ENCODE measurements around the gene MICALL1. TPM values are rescaled to one million over a fixed set of nuclear protein-coding genes. Genes with fewer than 3 reads are reported as not detected.

MICALL1 gene
- total and polyA plus RNA-seq, 2 donors, result 22.7 to 69.5 TPM

GRCh38 chr22:37982938-37983859 lies 77.1 kb downstream of the MICALL1 start:
- Histone ChIP-seq H3K4me1 (ENCODE audit: insufficient read depth) (no peaks in the 10 kb centered on the region), H3K4me3 (ENCODE audit: low read depth, low read length) (no peak overlapping the region), H3K36me3 (ENCODE audit: insufficient read depth) (no peaks in the 10 kb centered on the region), H3K27ac (ENCODE audit: low read depth) (no peak overlapping the region)
- no peak for DNase-seq (ENCODE audit: extremely low spot score)
- WGBS, result 50% methylated on average over 84 of the region's 84 CpGs

- DNase-seq (ENCODE audit: extremely low spot score), result no peak
These were observed 78.0 kb downstream of the MICALL1 start, which contains the start of gene SOX10 for GRCh38 chr22:37983860-37984791. SOX10 (minus strand) TSS chr22:37984555; CDS start chr22:37983784, 771 bp downstream.

GRCh38 chr22:37985050-37985585 lies 79.0 kb downstream of the MICALL1 start:
- no peak overlapping the region for H3K27ac ChIP-seq (ENCODE audit: low read depth)
- no peaks in the 10 kb centered on the region for H3K4me1 ChIP-seq (ENCODE audit: insufficient read depth)
- WGBS, result 84% methylated on average over 9 of the region's 9 CpGs
- no peak overlapping the region for H3K4me3 ChIP-seq (ENCODE audit: low read depth, low read length)
- no peaks in the 10 kb centered on the region for H3K36me3 ChIP-seq (ENCODE audit: insufficient read depth)
- DNase-seq (ENCODE audit: extremely low spot score), result no peak

More at GRCh38 chr22:37983860-37984791, 78.0 kb downstream of the MICALL1 start, which contains the start of gene SOX10:
- Histone ChIP-seq H3K4me1 (ENCODE audit: insufficient read depth) (no peaks in the 10 kb centered on the region), H3K27ac (ENCODE audit: low read depth) (no peak within 1 kb of the TSS), H3K36me3 (ENCODE audit: insufficient read depth) (no peaks in the 10 kb centered on the region), H3K4me3 (ENCODE audit: low read depth, low read length) (no peak within 1 kb of the TSS)
- WGBS, result 69% methylated on average over 42 of the region's 42 CpGs

GRCh38 chr22:37985751-37986281 lies 79.7 kb downstream of the MICALL1 start:
- WGBS, result 86% methylated on average over 27 of the region's 27 CpGs
- no peak for DNase-seq (ENCODE audit: extremely low spot score)
- no peaks in the 10 kb centered on the region for H3K4me1 ChIP-seq (ENCODE audit: insufficient read depth)
- H3K4me3 ChIP-seq (ENCODE audit: low read depth, low read length), result no peak overlapping the region
- no peak overlapping the region for H3K27ac ChIP-seq (ENCODE audit: low read depth)
- H3K36me3 ChIP-seq (ENCODE audit: insufficient read depth), result no peaks in the 10 kb centered on the region

- no peak for DNase-seq (ENCODE audit: extremely low spot score)
- WGBS, result 84% methylated on average over 7 of the region's 7 CpGs
- Histone ChIP-seq H3K4me3 (ENCODE audit: low read depth, low read length) (no peak overlapping the region), H3K36me3 (ENCODE audit: insufficient read depth) (no peaks in the 10 kb centered on the region), H3K27ac (ENCODE audit: low read depth) (no peak overlapping the region), H3K4me1 (ENCODE audit: insufficient read depth) (no peaks in the 10 kb centered on the region)
These were observed 80.3 kb downstream of the MICALL1 start for GRCh38 chr22:37986371-37986770.

- DNase-seq (ENCODE audit: extremely low spot score), result no peak
- H3K27ac ChIP-seq (ENCODE audit: low read depth), result no peak overlapping the region
- no peaks in the 10 kb centered on the region for H3K36me3 ChIP-seq (ENCODE audit: insufficient read depth)
- 83% methylated on average over 14 of the region's 14 CpGs for WGBS
- H3K4me3 ChIP-seq (ENCODE audit: low read depth, low read length), result no peak overlapping the region
- no peaks in the 10 kb centered on the region for H3K4me1 ChIP-seq (ENCODE audit: insufficient read depth)
These were observed 83.3 kb downstream of the MICALL1 start for GRCh38 chr22:37989146-37990045.

- no peak overlapping the region for H3K4me3 ChIP-seq (ENCODE audit: low read depth, low read length)
- H3K27ac ChIP-seq (ENCODE audit: low read depth), result no peak overlapping the region
- WGBS, result 53% methylated on average over 5 of the region's 5 CpGs
- H3K36me3 ChIP-seq (ENCODE audit: insufficient read depth), result no peaks in the 10 kb centered on the region
- H3K4me1 ChIP-seq (ENCODE audit: insufficient read depth), result no peaks in the 10 kb centered on the region
- no peak for DNase-seq (ENCODE audit: extremely low spot score)
These were observed 84.2 kb downstream of the MICALL1 start for GRCh38 chr22:37990301-37990700.

- no peaks in the 10 kb centered on the region for H3K4me1 ChIP-seq (ENCODE audit: insufficient read depth)
- WGBS, result 90% methylated on average over 7 of the region's 7 CpGs
- no peak for DNase-seq (ENCODE audit: extremely low spot score)
- no peak overlapping the region for H3K4me3 ChIP-seq (ENCODE audit: low read depth, low read length)
- no peak overlapping the region for H3K27ac ChIP-seq (ENCODE audit: low read depth)
- H3K36me3 ChIP-seq (ENCODE audit: insufficient read depth), result no peaks in the 10 kb centered on the region
These were observed 84.8 kb downstream of the MICALL1 start for GRCh38 chr22:37990862-37991261.

- H3K27ac ChIP-seq (ENCODE audit: low read depth), result no peak overlapping the region
These were observed 85.8 kb downstream of the MICALL1 start for GRCh38 chr22:37991731-37992442.

More at GRCh38 chr22:37991731-37992442, 85.8 kb downstream of the MICALL1 start:
- Histone ChIP-seq H3K36me3 (ENCODE audit: insufficient read depth) (no peaks in the 10 kb centered on the region), H3K4me1 (ENCODE audit: insufficient read depth) (no peaks in the 10 kb centered on the region), H3K4me3 (ENCODE audit: low read depth, low read length) (no peak overlapping the region)
- DNase-seq (ENCODE audit: extremely low spot score), result no peak
- WGBS, result 71% methylated on average over 6 of the region's 6 CpGs
